Measurements from ENCODE around the gene ADRA2B. TPM values are rescaled to one million over a fixed set of nuclear protein-coding genes. Genes with fewer than 3 reads are reported as not detected.

The ADRA2B gene
- total and polyA plus RNA-seq, 2 donors (not counting 1 experiment from before 2014, with no cell fraction given): 0.27 to 0.46 TPM

DNA sequence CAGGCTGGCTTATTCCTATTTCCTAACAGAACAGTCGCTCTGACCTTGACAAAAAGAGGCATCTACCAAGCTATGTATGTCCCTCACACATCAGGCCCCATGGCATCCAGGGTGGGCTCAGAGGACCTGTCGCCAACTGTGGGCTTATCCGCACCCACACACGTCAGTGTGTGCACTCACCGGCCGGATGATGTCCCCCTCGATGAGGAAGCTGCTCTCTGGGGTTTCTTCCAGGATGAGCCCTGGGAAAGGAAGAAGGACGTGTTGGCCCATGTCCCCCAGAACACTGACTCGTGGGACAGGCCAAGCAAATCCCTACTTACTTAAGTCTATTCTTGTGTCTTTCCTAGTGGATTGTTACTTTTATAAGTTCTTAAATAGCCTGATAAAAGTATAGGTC, 18.8 kb upstream of the ADRA2B start:
- Histone ChIP-seq H3K4me3 (ENCODE audit: control extremely low read depth in 1 of 5, extremely low read depth in 1 of 5, insufficient read depth in 1 of 5, low read depth in 2 of 5, low read length in 4 of 5) (no peak overlapping the region), H3K36me3 (replicated peaks in 1 of 2; ENCODE audit: control extremely low read depth in 1 of 2, control insufficient read depth in 1 of 2, extremely low read depth in 1 of 2, insufficient read depth in 2 of 2, low read length in 1 of 2) (no peaks in the 10 kb centered on the region), H3K4me2 (replicated peaks; ENCODE audit: low read depth, low read length, poor library complexity, severe bottlenecking) (no peak overlapping the region), H3K9ac (ENCODE audit: low read length) (no peak overlapping the region), H3K79me2 (ENCODE audit: control insufficient read depth, insufficient read depth, low read length) (no peaks in the 10 kb centered on the region), H3K4me1 (ENCODE audit: control insufficient read depth in 2 of 2, insufficient read depth in 2 of 2, low read length in 2 of 2) (peaks cover 0 to 5% of the 10 kb centered on the region in 2 donors), H3K27me3 (replicated peaks in 1 of 4; ENCODE audit: control extremely low read depth in 1 of 4, control insufficient read depth in 3 of 4, insufficient read depth in 4 of 4, low read length in 3 of 4) (no peaks in the 10 kb centered on the region), H2AFZ (ENCODE audit: insufficient read depth, low read depth, low read length, poor library complexity, severe bottlenecking) (no peak overlapping the region), H3K27ac (ENCODE audit: low read length in 2 of 2) (no peak overlapping the region), H3K9me3 (ENCODE audit: control extremely low read depth in 1 of 3, control insufficient read depth in 2 of 3, insufficient read depth in 1 of 3, low read length in 2 of 3) (no peaks in the 10 kb centered on the region), H4K20me1 (ENCODE audit: control insufficient read depth, insufficient read depth, low read length, poor library complexity, severe bottlenecking) (no peaks in the 10 kb centered on the region)
- DNase-seq (no peak), ATAC-seq (ENCODE audit: low read depth) (no peak)
- Mint-ChIP-seq H3K4me3 (no peak overlapping the region), H3K27me3 (no peaks in the 10 kb centered on the region), H3K9me3 (ENCODE audit: insufficient read depth) (no peaks in the 10 kb centered on the region), H3K4me1 (peaks cover 9% of the 10 kb centered on the region), H3K27ac (no peak overlapping the region)
- ChIA-PET CTCF (interaction anchor here (23.6 kb wide), 1 partner anchor 35 kb away, joined by 1065 read pairs; no protein-coding TSS in a partner anchor), POLR2A (no interaction called here)
- WGBS (ENCODE audit: insufficient coverage): 99% methylated on average over 7 of the region's 9 CpGs
- intact Hi-C loops (cut with micrococcal nuclease): no loop called here
- TF ChIP-seq EZH2 (IDR thresholded peaks at IDR 0.05; ENCODE audit: borderline replicate concordance, insufficient read depth, low read depth, low read length, poor library complexity, severe bottlenecking): no peak

DNA sequence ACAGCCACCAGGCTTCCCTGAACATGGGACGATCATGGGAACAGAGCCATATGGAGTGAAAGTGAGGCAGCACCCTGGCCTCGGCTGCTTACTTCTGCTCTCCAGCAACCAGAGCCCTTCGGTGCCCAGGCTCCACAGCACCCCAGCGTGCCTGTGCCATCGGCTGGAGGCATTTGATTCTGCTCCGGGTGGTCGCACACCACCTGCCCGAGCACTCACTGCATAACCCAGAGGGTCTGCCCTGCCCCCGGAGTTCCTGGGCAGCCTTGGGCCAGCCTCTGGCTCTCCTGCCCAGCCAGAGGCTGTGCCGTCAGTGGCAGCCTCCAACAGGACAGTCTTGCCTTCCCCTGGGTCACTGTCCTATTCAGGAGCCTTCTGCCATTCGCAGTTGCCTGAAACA, 18.1 kb upstream of the ADRA2B start:
- POLR2A ChIA-PET: no interaction called here
- TF ChIP-seq, protein P1, sequence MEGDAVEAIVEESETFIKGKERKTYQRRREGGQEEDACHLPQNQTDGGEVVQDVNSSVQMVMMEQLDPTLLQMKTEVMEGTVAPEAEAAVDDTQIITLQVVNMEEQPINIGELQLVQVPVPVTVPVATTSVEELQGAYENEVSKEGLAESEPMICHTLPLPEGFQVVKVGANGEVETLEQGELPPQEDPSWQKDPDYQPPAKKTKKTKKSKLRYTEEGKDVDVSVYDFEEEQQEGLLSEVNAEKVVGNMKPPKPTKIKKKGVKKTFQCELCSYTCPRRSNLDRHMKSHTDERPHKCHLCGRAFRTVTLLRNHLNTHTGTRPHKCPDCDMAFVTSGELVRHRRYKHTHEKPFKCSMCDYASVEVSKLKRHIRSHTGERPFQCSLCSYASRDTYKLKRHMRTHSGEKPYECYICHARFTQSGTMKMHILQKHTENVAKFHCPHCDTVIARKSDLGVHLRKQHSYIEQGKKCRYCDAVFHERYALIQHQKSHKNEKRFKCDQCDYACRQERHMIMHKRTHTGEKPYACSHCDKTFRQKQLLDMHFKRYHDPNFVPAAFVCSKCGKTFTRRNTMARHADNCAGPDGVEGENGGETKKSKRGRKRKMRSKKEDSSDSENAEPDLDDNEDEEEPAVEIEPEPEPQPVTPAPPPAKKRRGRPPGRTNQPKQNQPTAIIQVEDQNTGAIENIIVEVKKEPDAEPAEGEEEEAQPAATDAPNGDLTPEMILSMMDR (IDR thresholded peaks at IDR 0.05): no peak
- no peak for TF ChIP-seq EZH2 (IDR thresholded peaks at IDR 0.05; ENCODE audit: borderline replicate concordance, insufficient read depth, low read depth, low read length, poor library complexity, severe bottlenecking)
- Histone ChIP-seq H3K27me3 (replicated peaks in 1 of 4; ENCODE audit: control extremely low read depth in 1 of 4, control insufficient read depth in 3 of 4, insufficient read depth in 4 of 4, low read length in 3 of 4) (no peaks in the 10 kb centered on the region), H2AFZ (ENCODE audit: insufficient read depth, low read depth, low read length, poor library complexity, severe bottlenecking) (no peak overlapping the region), H3K4me2 (replicated peaks; ENCODE audit: low read depth, low read length, poor library complexity, severe bottlenecking) (no peak overlapping the region), H3K79me2 (ENCODE audit: control insufficient read depth, insufficient read depth, low read length) (no peaks in the 10 kb centered on the region), H3K4me3 (ENCODE audit: control extremely low read depth in 1 of 5, extremely low read depth in 1 of 5, insufficient read depth in 1 of 5, low read depth in 2 of 5, low read length in 4 of 5) (no peak overlapping the region), H3K27ac (ENCODE audit: low read length in 2 of 2) (no peak overlapping the region), H3K4me1 (ENCODE audit: control insufficient read depth in 2 of 2, insufficient read depth in 2 of 2, low read length in 2 of 2) (peaks cover 0 to 5% of the 10 kb centered on the region in 2 donors), H3K36me3 (replicated peaks in 1 of 2; ENCODE audit: control extremely low read depth in 1 of 2, control insufficient read depth in 1 of 2, extremely low read depth in 1 of 2, insufficient read depth in 2 of 2, low read length in 1 of 2) (no peaks in the 10 kb centered on the region), H4K20me1 (ENCODE audit: control insufficient read depth, insufficient read depth, low read length, poor library complexity, severe bottlenecking) (no peaks in the 10 kb centered on the region), H3K9ac (ENCODE audit: low read length) (no peak overlapping the region), H3K9me3 (ENCODE audit: control extremely low read depth in 1 of 3, control insufficient read depth in 2 of 3, insufficient read depth in 1 of 3, low read length in 2 of 3) (no peaks in the 10 kb centered on the region)
- DNase-seq (no peak), ATAC-seq (ENCODE audit: low read depth) (no peak)
- H3K27me3 Mint-ChIP-seq: no peaks in the 10 kb centered on the region
- H3K9me3 Mint-ChIP-seq (ENCODE audit: insufficient read depth): no peaks in the 10 kb centered on the region
- H3K4me3 Mint-ChIP-seq: no peak overlapping the region
- intact Hi-C loops (cut with micrococcal nuclease): no loop called here
- H3K27ac Mint-ChIP-seq: no peak overlapping the region
- CTCF ChIA-PET: interaction anchor here (23.6 kb wide), 1 partner anchor 36 kb away, joined by 1065 read pairs; no protein-coding TSS in a partner anchor
- peaks cover 9% of the 10 kb centered on the region for H3K4me1 Mint-ChIP-seq
- 88% methylated on average over 11 of the region's 11 CpGs for WGBS (ENCODE audit: insufficient coverage)
